Psoas muscle (tissue), 8 donors: ENCODE data around the gene LAMA3. TPM values are rescaled to one million over a fixed set of nuclear protein-coding genes. Genes with fewer than 3 reads are reported as not detected.

Experiments used
- ATAC-seq, 4 donors: fragments of 200-7000 bp; cut with Tn5 transposase; one replicate each; pipeline ENCODE4 v1.9.1; 2020; ENCODE audit warnings: moderate library complexity in 3 of 4, mild to moderate bottlenecking in 2 of 4
- DNase-seq, 2 donors: peaks; one replicate each; pipeline ENCODE4 v3.0.0-alpha.2; 2020
- H3K27ac ChIP-seq: fragments of 200-600 bp; one replicate; pipeline ENCODE4 v1.8.0; 2022
- H3K27me3 ChIP-seq, 3 donors: fragments of 200-600 bp in 1 of 3; one replicate each; pipeline versions ENCODE4 v1.6.1 to v1.8.0; 2013 to 2022; ENCODE audit warnings: low read length in 2 of 3, mild to moderate bottlenecking in 2 of 3, moderate library complexity in 1 of 3; ENCODE audit not compliant: insufficient read depth in 3 of 3
- H3K36me3 ChIP-seq, 2 donors: fragments of 200-600 bp in 1 of 2; one replicate each; pipeline versions ENCODE4 v1.6.1 to v1.8.0; 2013 to 2022; ENCODE audit warnings: low read depth in 1 of 2, mild to moderate bottlenecking in 1 of 2, moderate library complexity in 1 of 2; ENCODE audit not compliant: insufficient read depth in 1 of 2
- H3K4me1 ChIP-seq: fragments of 200-600 bp; one replicate; pipeline ENCODE4 v1.8.0; 2022
- H3K4me3 ChIP-seq: fragments of 200-600 bp; one replicate; pipeline ENCODE4 v1.8.0; 2022; ENCODE audit warnings: mild to moderate bottlenecking
- H3K9me3 ChIP-seq: fragments of 200-600 bp; one replicate; pipeline ENCODE4 v1.8.0; 2022
- CTCF ChIP-seq: fragments of 200-600 bp; IDR thresholded peaks from one replicate; pipeline ENCODE4 v1.8.0; 2022; ENCODE audit warnings: antibody characterized with exemption
- WGBS, 3 donors: extraction: QIAGEN DNeasy Blood & Tissue Kit; methylation state at CpG; one replicate each; pipeline versions ENCODE4 v1.1.6 to v1.1.7; 2013; 5-methylcytosine and 5-hydroxymethylcytosine counted together
- intact Hi-C, 2 donors: fragments of 100-400 bp; cut with DNase I; formaldehyde crosslinking; loops; one replicate each; pipeline versions ENCODE4 v1.11.0 to v1.14.2; 2022
- polyA plus RNA-seq, 3 donors: library from polyadenylated mRNA; stranded (reverse); fragments of 200-250 nt; gene quantifications; one replicate each; pipeline ENCODE4 v1.2.3, GENCODE V29; 2013
- total RNA-seq, 4 donors: library from RNA; stranded (reverse); fragmentation: NEBNext Ultra II Directional in 2 of 4; extraction: Animal tissue kit (Norgen Biotek cat#: 25700) in 2 of 4; gene quantifications; one replicate each; pipeline versions ENCODE4 v1.2.1 to v1.2.4, GENCODE V29; 2021 to 2023
- donor health status: healthy with polysubstance abuse.
- donor health status: DM: no; HTN: no; CAD: no; lungs with moderate emphysema.
- donor health status: Bipolar disorder and iron deficiency.
- donor health status: healthy.
- donor health status: DM: yes; HTN: yes; CAD: no.
- donor health status: DM: no; HTN: no; CAD: no.
- donor health status: DM: no; HTN: no; CAD: no.
- donor health status: DM: yes; HTN: yes; CAD: no.

LAMA3 gene
- total and polyA plus RNA-seq, 7 donors = 0.49 to 4.2 (median 1.8) TPM

GRCh38 chr18:23844991-23845680 lies 155.9 kb downstream of the LAMA3 start:
- 61 to 70% (median 63%) methylated on average over 9 of the region's 9 CpGs for WGBS, 3 donors
- Histone ChIP-seq H3K9me3 (no peaks in the 10 kb centered on the region), H3K36me3 (peaks cover 0 to 5% of the 10 kb centered on the region in 2 donors), H3K4me3 (no peak overlapping the region), H3K4me1 (no peaks in the 10 kb centered on the region), H3K27ac (no peak overlapping the region), H3K27me3 (no peaks in the 10 kb centered on the region)
- TF ChIP-seq CTCF = no peak
- ATAC-seq (no peak), DNase-seq (no peak)
- intact Hi-C loops = no loop called here

GRCh38 chr18:23845988-23846630 lies 156.9 kb downstream of the LAMA3 start:
- H3K27me3 ChIP-seq = no peaks in the 10 kb centered on the region
- WGBS, 3 donors = 94 to 97% (median 96%) methylated on average over 15 of the region's 15 CpGs
- TF ChIP-seq CTCF = no peak

GRCh38 chr18:23847321-23847986 lies 158.2 kb downstream of the LAMA3 start:
- Histone ChIP-seq H3K4me3 (no peak overlapping the region), H3K36me3 (peaks cover 0 to 5% of the 10 kb centered on the region in 2 donors), H3K27ac (no peak overlapping the region), H3K27me3 (no peaks in the 10 kb centered on the region), H3K4me1 (no peaks in the 10 kb centered on the region), H3K9me3 (no peaks in the 10 kb centered on the region)
- DNase-seq (no peak), ATAC-seq (no peak)
- intact Hi-C loops = no loop called here
- 89 to 90% (median 90%) methylated on average over 19 of the region's 19 CpGs for WGBS, 3 donors
- TF ChIP-seq CTCF = no peak

More at GRCh38 chr18:23845988-23846630, 156.9 kb downstream of the LAMA3 start:
- H3K9me3 ChIP-seq = no peaks in the 10 kb centered on the region
- ATAC-seq = no peak
- peaks cover 0 to 5% of the 10 kb centered on the region in 2 donors for H3K36me3 ChIP-seq
- H3K4me3 ChIP-seq = no peak overlapping the region
- H3K27ac ChIP-seq = no peak overlapping the region
- no peak for DNase-seq
- intact Hi-C loops = no loop called here
- H3K4me1 ChIP-seq = no peaks in the 10 kb centered on the region

GRCh38 chr18:23849141-23849540 lies 159.9 kb downstream of the LAMA3 start:
- Histone ChIP-seq H3K27ac (no peak overlapping the region), H3K9me3 (no peaks in the 10 kb centered on the region), H3K36me3 (peaks cover 0 to 3% of the 10 kb centered on the region in 2 donors), H3K4me3 (no peak overlapping the region), H3K27me3 (no peaks in the 10 kb centered on the region), H3K4me1 (no peaks in the 10 kb centered on the region)
- DNase-seq (no peak), ATAC-seq (no peak)
- 66 to 75% (median 69%) methylated on average over 1 of the region's 1 CpG for WGBS, 3 donors
- no peak for TF ChIP-seq CTCF
- intact Hi-C loops = no loop called here
